Panc1 (cell line): Measurements from ENCODE around the gene WAC. TPM values are rescaled to one million over a fixed set of nuclear protein-coding genes. Genes with fewer than 3 reads are reported as not detected.

ENCODE experiments used
- ATAC-seq: fragments of 200-7000 bp; cut with Tn5 transposase; 2 replicates; pipeline ENCODE4 v1.9.1; 2020; ENCODE audit warnings: mild to moderate bottlenecking, moderate library complexity
- BruUV-seq: library from RNA; stranded (reverse); fragments of 400-500 nt; replicated peaks from 2 replicates; lab custom pipeline; 2021; lab: Mats Ljungman, UMichigan
- CTCF ChIA-PET: fragments of 300-600 bp; sonication (Branson Sonifier 250); formaldehyde crosslinking; loops from one replicate; lab custom pipeline; 2022; ENCODE audit warnings: antibody characterized with exemption; lab: Charles Lee
- POLR2A ChIA-PET: fragments of 300-600 bp; sonication (Branson Sonifier 250); formaldehyde crosslinking; loops from one replicate; lab custom pipeline; 2022; ENCODE audit warnings: antibody characterized with exemption; lab: Charles Lee
- DNase-seq: peaks from one replicate; pipeline ENCODE4 v3.0.0-alpha.2; 2010; ENCODE audit warnings: low read depth, low spot score
- H3K27ac ChIP-seq: 2 replicates; pipeline ENCODE4 v1.5.1; 2011; ENCODE audit warnings: mild to moderate bottlenecking, low read length, inconsistent platforms
- H3K27me3 ChIP-seq: fragments of 200-500 bp; sonication (Bioruptor generic); 2 replicates; pipeline ENCODE4 v1.6.0; 2014; ENCODE audit warnings: low read length, inconsistent platforms; ENCODE audit not compliant: control insufficient read depth, insufficient read depth
- H3K36me3 ChIP-seq: fragments of 200-500 bp; sonication (Bioruptor generic); 2 replicates; pipeline ENCODE4 v1.5.1; 2014; ENCODE audit warnings: inconsistent platforms, mild to moderate bottlenecking, low read length, moderate library complexity; ENCODE audit not compliant: control insufficient read depth, insufficient read depth
- H3K4me1 ChIP-seq: 2 replicates; pipeline ENCODE4 v1.5.1; 2011; ENCODE audit warnings: inconsistent platforms, mild to moderate bottlenecking, low read length, moderate library complexity; ENCODE audit not compliant: control insufficient read depth, insufficient read depth
- H3K4me3 ChIP-seq, 2 experiments: 2 replicates each; pipeline ENCODE4 v1.5.1; 2011 to 2012; ENCODE audit warnings: low read depth in 2 of 2, low read length in 2 of 2, mild to moderate bottlenecking in 2 of 2, inconsistent platforms in 1 of 2, moderate library complexity in 1 of 2
- H3K9me3 ChIP-seq: fragments of 200-500 bp; sonication (Bioruptor generic); 2 replicates; pipeline ENCODE4 v1.5.1; 2014; ENCODE audit warnings: low read depth, mild to moderate bottlenecking, inconsistent platforms, low read length, moderate library complexity; ENCODE audit not compliant: control insufficient read depth, insufficient read depth
- CTCF ChIP-seq: fragments of 450-650 bp; IDR thresholded peaks from 2 replicates; pipeline ENCODE4 v1.5.1; 2017; ENCODE audit warnings: mild to moderate bottlenecking
- POLR2AphosphoS5 ChIP-seq: IDR thresholded peaks from 2 replicates; pipeline ENCODE4 v1.6.1; 2012; ENCODE audit warnings: mild to moderate bottlenecking, low read depth, low read length, moderate library complexity
- REST ChIP-seq, 2 experiments: IDR thresholded peaks; 2 replicates each; pipeline ENCODE4 v1.6.1; 2011 to 2012; ENCODE audit warnings: low read depth in 2 of 2, control low read depth in 1 of 2, low read length in 1 of 2, mild to moderate bottlenecking in 1 of 2, moderate library complexity in 1 of 2; ENCODE audit not compliant: insufficient read depth in 1 of 2
- SIN3A ChIP-seq: IDR thresholded peaks from 2 replicates; pipeline ENCODE4 v1.6.1; 2012; ENCODE audit warnings: low read depth, mild to moderate bottlenecking, low read length, moderate library complexity, borderline replicate concordance; ENCODE audit not compliant: insufficient read depth
- TCF7L2 ChIP-seq: IDR thresholded peaks from 2 replicates; pipeline ENCODE4 v1.6.1; 2011; ENCODE audit warnings: mild to moderate bottlenecking, low read depth, low read length, inconsistent platforms
- in situ Hi-C: cut with HindIII; loops from 2 replicates; pipeline ENCODE4 v1.10.0; 2016; ENCODE audit warnings: low sequenced_read_pairs, low pct_unique_long_range_greater_than_20kb
- intact Hi-C: fragments of 100-400 bp; cut with micrococcal nuclease; formaldehyde crosslinking; loops from one replicate; pipeline ENCODE4 v1.10.0; 2022; ENCODE audit not compliant: unreplicated experiment
- total RNA-seq: library from RNA; stranded (reverse); gene quantifications from one replicate; pipeline ENCODE4 v1.2.1, GENCODE V29; 2021; ENCODE audit not compliant: unreplicated experiment

Gene WAC
- total RNA-seq, 1 experiment from 2014 or later: 70.7 TPM

GRCh38 chr10:28523725-28524252 is 9.1 kb upstream of the WAC start:
- intact Hi-C loops: loop anchor here (10.0 kb wide), 1 partner anchor 89 kb away; no protein-coding TSS in a partner anchor
- BruUV-seq: TSS peak; percentile 64
- ATAC-seq: no peak

GRCh38 chr10:28530751-28531150 is 2.2 kb upstream of the WAC start:
- Histone ChIP-seq H3K27me3 (no peaks in the 10 kb centered on the region), H3K4me1 (peaks cover 9% of the 10 kb centered on the region), H3K9me3 (no peaks in the 10 kb centered on the region), H3K4me3 (no peak overlapping the region), H3K36me3 (peaks cover 15% of the 10 kb centered on the region), H3K27ac (no peak overlapping the region)
- ChIA-PET POLR2A (no interaction called here), CTCF (no interaction called here)
- TF ChIP-seq SIN3A: no peak
- TF ChIP-seq POLR2AphosphoS5: no peak
- TF ChIP-seq CTCF: no peak
- TF ChIP-seq TCF7L2: no peak
- no peak for TF ChIP-seq REST (IDR thresholded peaks at IDR 0.05; ENCODE audit: insufficient read depth in 1 of 2, low read depth in 2 of 2, low read length in 1 of 2)
- ATAC-seq (no peak), DNase-seq (no peak)
- no TSS peak for BruUV-seq
- intact Hi-C loops: no loop called here
- in situ Hi-C loops: no loop called here

More at GRCh38 chr10:28523725-28524252, 9.1 kb upstream of the WAC start:
- in situ Hi-C loops: no loop called here
- ChIA-PET POLR2A (no interaction called here), CTCF (no interaction called here)
- Histone ChIP-seq H3K4me3 (no peak overlapping the region), H3K4me1 (no peaks in the 10 kb centered on the region), H3K27me3 (no peaks in the 10 kb centered on the region), H3K9me3 (no peaks in the 10 kb centered on the region; the same call in 1 of the 2 replicates), H3K27ac (no peak overlapping the region), H3K36me3 (no peaks in the 10 kb centered on the region)
- TF ChIP-seq POLR2AphosphoS5: no peak
- TF ChIP-seq SIN3A: no peak
- TF ChIP-seq TCF7L2: no peak
- TF ChIP-seq CTCF: no peak
- no peak for TF ChIP-seq REST (IDR thresholded peaks at IDR 0.05; ENCODE audit: insufficient read depth in 1 of 2, low read depth in 2 of 2, low read length in 1 of 2)
- no peak for DNase-seq
